ENCODE data around the gene PRPF40B.

PRPF40B gene

DNA sequence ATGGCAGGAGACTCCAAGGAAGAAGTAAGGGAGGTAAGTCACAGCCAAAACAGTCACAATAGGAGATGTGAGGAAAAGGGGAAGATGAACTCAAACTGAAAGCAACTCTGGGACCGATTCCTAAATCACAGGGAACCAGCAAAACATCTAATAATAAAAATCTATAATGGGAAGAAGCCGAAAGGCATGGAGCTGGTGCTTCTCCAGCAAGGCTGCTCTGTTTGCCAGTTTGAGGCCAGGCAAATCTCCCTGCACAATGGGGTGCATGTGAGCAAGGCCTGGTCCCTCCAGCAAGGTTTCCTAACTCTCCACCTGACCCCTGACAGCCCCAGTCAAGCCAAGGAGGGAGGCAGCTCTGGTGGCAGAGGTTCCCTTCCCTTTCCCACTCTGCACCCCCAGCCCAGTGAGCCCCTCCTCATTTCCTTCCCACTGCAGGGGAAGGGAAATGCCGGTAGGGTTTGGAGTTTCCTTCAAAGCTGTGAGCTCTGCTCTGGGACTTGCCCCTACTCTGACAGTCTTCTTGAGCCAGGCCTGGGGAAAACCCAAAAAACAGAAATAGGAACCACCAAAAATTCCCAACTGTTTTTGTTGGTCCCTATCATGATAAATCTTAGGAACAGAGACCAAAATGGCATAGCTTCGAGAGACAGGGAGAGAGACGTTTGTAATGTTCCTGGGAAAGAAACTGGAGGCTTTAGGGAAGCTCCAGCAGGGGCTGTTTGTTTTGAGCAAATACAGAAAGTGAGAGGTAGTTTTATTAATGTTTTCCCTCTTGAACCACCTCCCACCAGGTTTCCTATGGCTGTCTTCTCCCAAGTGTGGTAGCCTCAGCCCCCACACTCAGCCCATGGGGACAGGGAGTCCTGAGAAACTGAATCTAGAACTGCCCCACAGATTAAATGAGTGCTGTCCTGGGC is 49.2 kb downstream of the PRPF40B start:
- H3K14ac ChIP-seq (ENCODE audit: low read length): no peak overlapping the region
- no peaks in the 10 kb centered on the region for H3K79me1 ChIP-seq (ENCODE audit: low read depth, low read length)
- peak overlapping the region; percentile 79 for H2AFZ ChIP-seq (ENCODE audit: low read length)
- DNase-seq (ENCODE audit: low spot score): no peak
- H2BK12ac ChIP-seq (ENCODE audit: low read length): no peak overlapping the region
- H3K27ac ChIP-seq (replicated peaks; ENCODE audit: low read length): no peak overlapping the region
- no CpG with 5 or more reads among the region's 5 CpGs for WGBS, 2 donors (ENCODE audit: extremely low coverage in 2 of 2, insufficient read length in 2 of 2, insufficient replicate concordance in 1 of 2)
- peak overlapping the region; percentile 50 for H3K18ac ChIP-seq (ENCODE audit: low read length)
- H4K8ac ChIP-seq (ENCODE audit: low read depth, low read length): no peak overlapping the region
- no peaks in the 10 kb centered on the region for H3K36me3 ChIP-seq (replicated peaks in 1 of 2; ENCODE audit: control insufficient read depth in 2 of 2, insufficient read depth in 2 of 2, low read length in 2 of 2)
- peaks cover 15 to 18% of the 10 kb centered on the region in 2 donors for H3K4me1 ChIP-seq (ENCODE audit: control insufficient read depth in 2 of 2, insufficient read depth in 1 of 2, low read depth in 1 of 2, low read length in 2 of 2)
- no peak overlapping the region for H3K9ac ChIP-seq (ENCODE audit: low read depth, low read length, poor library complexity)
- H2BK15ac ChIP-seq (ENCODE audit: low read length): no peak overlapping the region
- no peak overlapping the region for H4K91ac ChIP-seq (ENCODE audit: low read depth, low read length, poor library complexity)
- H3K27me3 ChIP-seq (ENCODE audit: control insufficient read depth in 3 of 3, insufficient read depth in 3 of 3, low read depth in 1 of 3, low read length in 3 of 3): no peaks in the 10 kb centered on the region
- no peaks in the 10 kb centered on the region for H3K9me3 ChIP-seq (replicated peaks in 1 of 2; ENCODE audit: control insufficient read depth in 2 of 2, insufficient read depth in 1 of 2, low read depth in 1 of 2, low read length in 2 of 2)
- no peak overlapping the region for H2AK5ac ChIP-seq (ENCODE audit: low read depth, low read length)
- H3K4ac ChIP-seq (ENCODE audit: low read length): no peak overlapping the region
- no peak overlapping the region for H3K23ac ChIP-seq (ENCODE audit: low read depth, low read length, poor library complexity)
- H2BK120ac ChIP-seq (ENCODE audit: low read depth, low read length): no peak overlapping the region
- no peak overlapping the region for H3K4me2 ChIP-seq (ENCODE audit: insufficient read depth, low read length, poor library complexity, severe bottlenecking)
- H3K4me3 ChIP-seq (ENCODE audit: low read length in 2 of 2): no peak overlapping the region
- H2BK5ac ChIP-seq (ENCODE audit: low read length): no peak overlapping the region

DNA sequence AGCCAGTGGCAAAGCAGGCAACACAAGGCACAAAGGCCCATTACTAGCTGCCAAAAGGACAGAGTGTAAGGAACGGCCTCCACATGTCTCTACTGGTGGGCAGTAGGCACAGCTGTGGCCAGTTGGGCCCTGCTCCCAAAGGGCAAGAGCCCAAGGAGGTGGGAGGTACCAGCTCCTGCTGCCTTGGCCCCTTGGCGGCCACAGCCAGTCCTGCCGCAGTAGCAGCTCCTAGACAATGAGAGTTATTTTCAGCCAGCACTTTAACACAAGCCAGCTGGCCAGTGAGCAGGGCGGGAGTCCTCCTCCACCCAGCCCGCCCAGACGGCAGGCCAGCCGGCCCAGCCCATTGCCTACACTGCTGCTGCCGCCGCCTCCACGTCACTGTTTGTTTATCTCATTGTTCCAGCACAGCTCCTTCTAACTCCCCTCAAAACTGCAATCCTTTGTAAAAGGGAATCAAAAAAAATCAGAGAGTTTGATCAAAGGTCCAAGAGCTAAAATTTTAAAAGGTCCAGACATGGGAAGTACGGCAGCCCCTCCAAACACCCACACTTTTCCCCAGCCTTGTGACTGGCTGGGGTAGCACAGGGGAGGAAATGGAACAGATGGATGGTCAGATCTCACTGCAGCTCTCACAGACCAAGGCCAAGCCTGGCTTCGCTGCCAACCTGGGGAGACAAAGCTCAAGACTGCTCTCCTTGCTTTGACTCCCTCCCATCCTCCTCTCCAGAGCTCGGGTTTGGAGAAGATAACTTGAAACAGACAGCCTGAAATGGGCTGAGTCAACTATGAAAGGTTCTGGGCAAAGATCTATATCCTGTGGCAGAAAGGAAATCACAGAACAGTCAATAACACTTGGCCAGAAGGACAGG is 50.3 kb downstream of the PRPF40B start:
- H3K14ac ChIP-seq (ENCODE audit: low read length): no peak overlapping the region
- H3K4me3 ChIP-seq (ENCODE audit: low read length in 2 of 2): peak overlapping the region in 1 of 2 donors; percentile 10
- peak; percentile 69 for DNase-seq (ENCODE audit: low spot score)
- WGBS, 2 donors (ENCODE audit: extremely low coverage in 2 of 2, insufficient read length in 2 of 2, insufficient replicate concordance in 1 of 2): no CpG with 5 or more reads among the region's 13 CpGs
- peak overlapping the region; percentile 6 for H2BK15ac ChIP-seq (ENCODE audit: low read length)
- H3K27me3 ChIP-seq (ENCODE audit: control insufficient read depth in 3 of 3, insufficient read depth in 3 of 3, low read depth in 1 of 3, low read length in 3 of 3): no peaks in the 10 kb centered on the region
- no peaks in the 10 kb centered on the region for H3K36me3 ChIP-seq (replicated peaks in 1 of 2; ENCODE audit: control insufficient read depth in 2 of 2, insufficient read depth in 2 of 2, low read length in 2 of 2)
- no peak overlapping the region for H3K4me2 ChIP-seq (ENCODE audit: insufficient read depth, low read length, poor library complexity, severe bottlenecking)
- no peak overlapping the region for H3K4ac ChIP-seq (ENCODE audit: low read length)
- no peak overlapping the region for H2AK5ac ChIP-seq (ENCODE audit: low read depth, low read length)
- H3K23ac ChIP-seq (ENCODE audit: low read depth, low read length, poor library complexity): no peak overlapping the region
- no peak overlapping the region for H3K9ac ChIP-seq (ENCODE audit: low read depth, low read length, poor library complexity)
- peak overlapping the region; percentile 79 for H2AFZ ChIP-seq (ENCODE audit: low read length)
- no peaks in the 10 kb centered on the region for H3K79me1 ChIP-seq (ENCODE audit: low read depth, low read length)
- no peaks in the 10 kb centered on the region for H3K9me3 ChIP-seq (replicated peaks in 1 of 2; ENCODE audit: control insufficient read depth in 2 of 2, insufficient read depth in 1 of 2, low read depth in 1 of 2, low read length in 2 of 2)
- peaks cover 15 to 18% of the 10 kb centered on the region in 2 donors for H3K4me1 ChIP-seq (ENCODE audit: control insufficient read depth in 2 of 2, insufficient read depth in 1 of 2, low read depth in 1 of 2, low read length in 2 of 2)
- no peak overlapping the region for H2BK120ac ChIP-seq (ENCODE audit: low read depth, low read length)
- H4K91ac ChIP-seq (ENCODE audit: low read depth, low read length, poor library complexity): no peak overlapping the region
- no peak overlapping the region for H2BK12ac ChIP-seq (ENCODE audit: low read length)
- H3K18ac ChIP-seq (ENCODE audit: low read length): peak overlapping the region; percentile 76
- no peak overlapping the region for H4K8ac ChIP-seq (ENCODE audit: low read depth, low read length)
- H3K27ac ChIP-seq (replicated peaks; ENCODE audit: low read length): peak overlapping the region; percentile 57
- no peak overlapping the region for H2BK5ac ChIP-seq (ENCODE audit: low read length)

DNA sequence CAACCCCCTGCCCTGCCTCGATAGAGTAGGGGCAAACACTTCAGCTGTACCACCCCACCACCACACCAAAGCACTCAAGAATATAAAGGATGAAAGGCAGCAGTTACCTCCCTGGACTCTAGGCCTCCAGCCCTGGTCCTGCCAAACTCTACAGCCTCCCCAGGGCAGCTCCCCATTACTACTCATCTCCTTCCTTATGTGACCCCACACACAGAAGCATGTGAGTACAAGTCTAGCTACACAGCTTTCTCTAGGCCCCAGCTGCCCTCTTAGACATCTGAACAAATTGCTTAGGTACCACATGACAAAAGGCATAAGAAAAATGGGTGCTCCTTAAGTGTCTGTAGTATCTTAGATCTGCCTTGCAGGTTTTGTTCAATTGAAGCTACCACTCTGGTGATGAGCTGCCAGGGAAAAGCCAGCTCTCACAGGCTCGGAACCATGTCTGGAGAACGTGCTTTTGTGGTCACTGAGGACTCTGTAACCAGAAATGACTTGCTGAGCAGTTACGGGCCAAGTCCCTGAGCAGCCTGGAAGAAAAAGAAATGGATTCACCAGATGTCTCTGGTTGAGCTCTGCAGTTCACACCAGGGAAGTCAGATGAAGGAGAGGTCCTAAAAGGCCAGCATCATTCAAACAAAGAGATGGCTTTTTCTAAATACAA is 51.1 kb downstream of the PRPF40B start:
- peaks cover 15 to 18% of the 10 kb centered on the region in 2 donors for H3K4me1 ChIP-seq (ENCODE audit: control insufficient read depth in 2 of 2, insufficient read depth in 1 of 2, low read depth in 1 of 2, low read length in 2 of 2)
- no peak overlapping the region for H3K9ac ChIP-seq (ENCODE audit: low read depth, low read length, poor library complexity)
- peak overlapping the region; percentile 6 for H2BK15ac ChIP-seq (ENCODE audit: low read length)

More for the DNA sequence above, 51.1 kb downstream of the PRPF40B start:
- WGBS, 2 donors (ENCODE audit: extremely low coverage in 2 of 2, insufficient read length in 2 of 2, insufficient replicate concordance in 1 of 2): no CpG with 5 or more reads among the region's 4 CpGs
- no peaks in the 10 kb centered on the region for H3K27me3 ChIP-seq (ENCODE audit: control insufficient read depth in 3 of 3, insufficient read depth in 3 of 3, low read depth in 1 of 3, low read length in 3 of 3)
- no peak overlapping the region for H3K14ac ChIP-seq (ENCODE audit: low read length)
- no peak overlapping the region for H3K4me2 ChIP-seq (ENCODE audit: insufficient read depth, low read length, poor library complexity, severe bottlenecking)
- no peak overlapping the region for H2BK12ac ChIP-seq (ENCODE audit: low read length)
- H4K8ac ChIP-seq (ENCODE audit: low read depth, low read length): no peak overlapping the region
- H2BK120ac ChIP-seq (ENCODE audit: low read depth, low read length): no peak overlapping the region
- H2AFZ ChIP-seq (ENCODE audit: low read length): peak overlapping the region; percentile 79
- H3K9me3 ChIP-seq (replicated peaks in 1 of 2; ENCODE audit: control insufficient read depth in 2 of 2, insufficient read depth in 1 of 2, low read depth in 1 of 2, low read length in 2 of 2): no peaks in the 10 kb centered on the region
- DNase-seq (ENCODE audit: low spot score): no peak
- H3K36me3 ChIP-seq (replicated peaks in 1 of 2; ENCODE audit: control insufficient read depth in 2 of 2, insufficient read depth in 2 of 2, low read length in 2 of 2): no peaks in the 10 kb centered on the region
- no peak overlapping the region for H3K4me3 ChIP-seq (ENCODE audit: low read length in 2 of 2)
- H3K18ac ChIP-seq (ENCODE audit: low read length): no peak overlapping the region
- H4K91ac ChIP-seq (ENCODE audit: low read depth, low read length, poor library complexity): no peak overlapping the region
- H2AK5ac ChIP-seq (ENCODE audit: low read depth, low read length): no peak overlapping the region
- H2BK5ac ChIP-seq (ENCODE audit: low read length): no peak overlapping the region
- no peaks in the 10 kb centered on the region for H3K79me1 ChIP-seq (ENCODE audit: low read depth, low read length)
- no peak overlapping the region for H3K4ac ChIP-seq (ENCODE audit: low read length)
- no peak overlapping the region for H3K27ac ChIP-seq (replicated peaks; ENCODE audit: low read length)
- H3K23ac ChIP-seq (ENCODE audit: low read depth, low read length, poor library complexity): no peak overlapping the region

Measured in neuronal stem cell (in vitro differentiated cells).